Parathyroid adenoma (tissue), 2 donors: ENCODE data around the gene CFAP20DC.

ENCODE experiments used
- H2AFZ ChIP-seq: fragments of 300-600 bp; sonication (generic); one replicate; pipeline ENCODE4 v1.7.0; 2017; ENCODE audit warnings: antibody characterized with exemption, mild to moderate bottlenecking
- H3K27ac ChIP-seq: fragments of 300-600 bp; sonication (generic); one replicate; pipeline ENCODE4 v1.7.0; 2017
- H3K27me3 ChIP-seq: fragments of 300-600 bp; sonication (generic); one replicate; pipeline ENCODE4 v1.7.0; 2017; ENCODE audit warnings: low read length; ENCODE audit not compliant: control insufficient read depth, insufficient read depth
- H3K36me3 ChIP-seq: fragments of 300-600 bp; sonication (generic); one replicate; pipeline ENCODE4 v1.7.0; 2017; ENCODE audit warnings: low read length; ENCODE audit not compliant: control insufficient read depth, insufficient read depth
- H3K4me1 ChIP-seq: fragments of 300-600 bp; sonication (generic); one replicate; pipeline ENCODE4 v1.7.0; 2017; ENCODE audit warnings: control low read depth
- H3K4me2 ChIP-seq: fragments of 300-600 bp; sonication (generic); one replicate; pipeline ENCODE4 v1.7.0; 2017; ENCODE audit warnings: low read length
- H3K4me3 ChIP-seq: fragments of 300-600 bp; sonication (generic); one replicate; pipeline ENCODE4 v1.7.0; 2017; ENCODE audit warnings: low read depth, low read length
- H3K79me2 ChIP-seq: fragments of 300-600 bp; sonication (generic); one replicate; pipeline ENCODE4 v1.7.0; 2017; ENCODE audit warnings: control low read depth
- H3K9ac ChIP-seq: fragments of 300-600 bp; sonication (generic); one replicate; pipeline ENCODE4 v1.7.0; 2017; ENCODE audit warnings: mild to moderate bottlenecking
- H3K9me3 ChIP-seq: fragments of 300-600 bp; sonication (generic); one replicate; pipeline ENCODE4 v1.7.0; 2017; ENCODE audit warnings: low read length; ENCODE audit not compliant: control insufficient read depth
- CTCF ChIP-seq: fragments of 300-600 bp; sonication (generic); IDR thresholded peaks from one replicate; pipeline ENCODE4 v1.7.0; 2017; ENCODE audit warnings: antibody characterized with exemption, mild to moderate bottlenecking
- donor health status: primary hyperparathyroidism.

CFAP20DC gene

GRCh38 chr3:58692484-58692883 lies 357.3 kb downstream of the CFAP20DC start:
- no peaks in the 10 kb centered on the region for H3K79me2 ChIP-seq
- H3K9ac ChIP-seq = no peak overlapping the region
- no peaks in the 10 kb centered on the region for H3K27me3 ChIP-seq
- no peak overlapping the region for H2AFZ ChIP-seq
- H3K4me1 ChIP-seq = no peaks in the 10 kb centered on the region
- no peaks in the 10 kb centered on the region for H3K9me3 ChIP-seq
- H3K4me2 ChIP-seq = no peak overlapping the region
- H3K4me3 ChIP-seq = no peak overlapping the region
- no peaks in the 10 kb centered on the region for H3K36me3 ChIP-seq
- no peak overlapping the region for H3K27ac ChIP-seq
- no peak for TF ChIP-seq CTCF
